SK-N-SH (cell line): Measurements from ENCODE around the gene RNF112.

Experiments
- CHD2 ChIP-seq: fragments of 150-350 bp; IDR thresholded peaks from 2 replicates; pipeline ENCODE4 v1.6.1; 2018; ENCODE audit warnings: low read length; ENCODE audit not compliant: partially characterized antibody
- CTCF ChIP-seq: fragments of 200-600 bp; sonication (generic); IDR thresholded peaks from 2 replicates; pipeline ENCODE4 v1.6.1; 2017; ENCODE audit warnings: antibody characterized with exemption, mild to moderate bottlenecking, moderate library complexity
- EP300 ChIP-seq, 2 experiments: IDR thresholded peaks; 2 replicates each; pipeline versions ENCODE4 v1.4.0 to v1.6.1; 2012; ENCODE audit warnings: borderline replicate concordance in 1 of 2, low read depth in 1 of 2, low read length in 1 of 2
- EZH2phosphoT487 ChIP-seq: fragments of 200-600 bp; sonication (generic); IDR thresholded peaks from 2 replicates; pipeline ENCODE4 v1.6.1; 2017; ENCODE audit warnings: low read depth, mixed run types, mild to moderate bottlenecking, antibody characterized with exemption, moderate library complexity, borderline replicate concordance
- MAX ChIP-seq: IDR thresholded peaks from 2 replicates; pipeline ENCODE4 v1.4.0; 2012; ENCODE audit warnings: low read depth
- NFIC ChIP-seq: IDR thresholded peaks from 2 replicates; pipeline ENCODE4 v1.4.0; 2012; ENCODE audit warnings: borderline replicate concordance
- SIN3A ChIP-seq: IDR thresholded peaks from 2 replicates; pipeline ENCODE4 v1.6.1; 2012; ENCODE audit warnings: low read depth, mild to moderate bottlenecking, low read length, moderate library complexity, borderline replicate concordance
- TAF1 ChIP-seq: IDR thresholded peaks from 2 replicates; pipeline ENCODE4 v1.6.1; 2012; ENCODE audit warnings: low read depth, mild to moderate bottlenecking, low read length, moderate library complexity, borderline replicate concordance
- TF ChIP-seq, protein P1 (sequence below): IDR thresholded peaks from 2 replicates; pipeline ENCODE4 v1.4.0; 2012; ENCODE audit warnings: low read depth, borderline replicate concordance

GRCh38 chr17:19460700-19461099, 49.7 kb downstream of the RNF112 start:
- no peak for TF ChIP-seq TAF1
- no peak for TF ChIP-seq CTCF
- TF ChIP-seq EP300 (IDR thresholded peaks at IDR 0.05; ENCODE audit: borderline replicate concordance in 1 of 2, low read depth in 1 of 2, low read length in 1 of 2) = no peak
- TF ChIP-seq SIN3A = no peak
- TF ChIP-seq CHD2 = no peak
- TF ChIP-seq, protein P1, sequence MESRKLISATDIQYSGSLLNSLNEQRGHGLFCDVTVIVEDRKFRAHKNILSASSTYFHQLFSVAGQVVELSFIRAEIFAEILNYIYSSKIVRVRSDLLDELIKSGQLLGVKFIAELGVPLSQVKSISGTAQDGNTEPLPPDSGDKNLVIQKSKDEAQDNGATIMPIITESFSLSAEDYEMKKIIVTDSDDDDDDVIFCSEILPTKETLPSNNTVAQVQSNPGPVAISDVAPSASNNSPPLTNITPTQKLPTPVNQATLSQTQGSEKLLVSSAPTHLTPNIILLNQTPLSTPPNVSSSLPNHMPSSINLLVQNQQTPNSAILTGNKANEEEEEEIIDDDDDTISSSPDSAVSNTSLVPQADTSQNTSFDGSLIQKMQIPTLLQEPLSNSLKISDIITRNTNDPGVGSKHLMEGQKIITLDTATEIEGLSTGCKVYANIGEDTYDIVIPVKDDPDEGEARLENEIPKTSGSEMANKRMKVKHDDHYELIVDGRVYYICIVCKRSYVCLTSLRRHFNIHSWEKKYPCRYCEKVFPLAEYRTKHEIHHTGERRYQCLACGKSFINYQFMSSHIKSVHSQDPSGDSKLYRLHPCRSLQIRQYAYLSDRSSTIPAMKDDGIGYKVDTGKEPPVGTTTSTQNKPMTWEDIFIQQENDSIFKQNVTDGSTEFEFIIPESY = no peak
- no peak for TF ChIP-seq EZH2phosphoT487
- TF ChIP-seq MAX = no peak
- no peak for TF ChIP-seq NFIC
